Neural crest cell (in vitro differentiated cells): Measurements from ENCODE around the gene FIS1. TPM values are rescaled to one million over a fixed set of nuclear protein-coding genes. Genes with fewer than 3 reads are reported as not detected.

Experiments
- DNase-seq: peaks from one replicate; pipeline ENCODE4 v3.0.0; 2021; ENCODE audit warnings: low read depth, mixed read lengths, low spot score
- H3K27ac Mint-ChIP-seq: one replicate; pipeline ENCODE4 v1.8.0; 2021; ENCODE audit warnings: mild to moderate bottlenecking, mixed read lengths; ENCODE audit not compliant: unreplicated experiment
- H3K27me3 Mint-ChIP-seq: 2 replicates; pipeline ENCODE4 v1.8.0; 2021; ENCODE audit warnings: low read depth, mild to moderate bottlenecking, mixed read lengths
- H3K36me3 Mint-ChIP-seq: 2 replicates; pipeline ENCODE4 v1.8.0; 2021; ENCODE audit warnings: low read depth, mild to moderate bottlenecking, mixed read lengths
- H3K4me1 Mint-ChIP-seq: 2 replicates; pipeline ENCODE4 v1.8.0; 2021; ENCODE audit warnings: mixed read lengths
- H3K4me3 Mint-ChIP-seq: one replicate; pipeline ENCODE4 v1.8.0; 2021; ENCODE audit warnings: mild to moderate bottlenecking, mixed read lengths
- H3K9me3 Mint-ChIP-seq: 2 replicates; pipeline ENCODE4 v1.8.0; 2021; ENCODE audit warnings: mixed read lengths
- CTCF ChIP-seq: fragments of 200-600 bp; sonication (generic); conservative IDR thresholded peaks from 2 replicates; pipeline ENCODE4 v1.5.0; 2021; ENCODE audit warnings: antibody characterized with exemption, mild to moderate bottlenecking
- total RNA-seq: library from RNA; stranded (reverse); gene quantifications from 2 replicates; pipeline ENCODE4 v1.2.1, GENCODE V29; 2021

The FIS1 gene
- total RNA-seq, 1 donor from 2014 or later, result 104 TPM

- Mint-ChIP-seq H3K9me3 (no peaks in the 10 kb centered on the region), H3K27ac (peak overlapping the region; percentile 35), H3K4me3 (no peak overlapping the region), H3K27me3 (peaks cover 13% of the 10 kb centered on the region), H3K4me1 (peaks cover 10% of the 10 kb centered on the region), H3K36me3 (peaks cover 2% of the 10 kb centered on the region)
- TF ChIP-seq CTCF, result no peak
- DNase-seq, result no peak
These were observed 13.2 kb downstream of the FIS1 start for GRCh38 chr7:101231644-101232043.

DNA sequence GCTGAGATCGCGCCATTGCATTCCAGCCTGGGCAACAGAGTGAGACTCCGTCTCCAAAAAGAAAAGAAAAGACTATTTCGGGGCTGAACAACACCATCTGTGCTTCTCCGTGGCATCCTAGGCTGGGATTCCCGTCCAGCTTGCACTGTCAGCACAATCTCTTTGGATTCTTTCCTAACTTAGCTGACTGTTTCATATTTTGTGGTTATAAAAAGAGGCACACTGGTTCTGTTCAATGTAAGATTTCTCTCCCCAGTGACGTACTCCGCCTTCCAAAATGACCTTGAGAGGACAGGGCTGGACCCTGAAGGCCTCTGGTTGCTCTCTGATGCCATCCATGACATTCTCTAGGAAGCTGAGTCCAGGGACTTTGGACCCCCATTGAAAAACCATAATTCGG is 18.2 kb downstream of the FIS1 start:
- H3K4me3 Mint-ChIP-seq, result peak overlapping the region; percentile 41
- no peak for DNase-seq
- no peak for TF ChIP-seq CTCF
- H3K36me3 Mint-ChIP-seq, result peaks cover 2% of the 10 kb centered on the region
- H3K27ac Mint-ChIP-seq, result no peak overlapping the region
- H3K27me3 Mint-ChIP-seq, result peaks cover 5% of the 10 kb centered on the region
- H3K4me1 Mint-ChIP-seq, result peaks cover 6% of the 10 kb centered on the region
- no peaks in the 10 kb centered on the region for H3K9me3 Mint-ChIP-seq

DNA sequence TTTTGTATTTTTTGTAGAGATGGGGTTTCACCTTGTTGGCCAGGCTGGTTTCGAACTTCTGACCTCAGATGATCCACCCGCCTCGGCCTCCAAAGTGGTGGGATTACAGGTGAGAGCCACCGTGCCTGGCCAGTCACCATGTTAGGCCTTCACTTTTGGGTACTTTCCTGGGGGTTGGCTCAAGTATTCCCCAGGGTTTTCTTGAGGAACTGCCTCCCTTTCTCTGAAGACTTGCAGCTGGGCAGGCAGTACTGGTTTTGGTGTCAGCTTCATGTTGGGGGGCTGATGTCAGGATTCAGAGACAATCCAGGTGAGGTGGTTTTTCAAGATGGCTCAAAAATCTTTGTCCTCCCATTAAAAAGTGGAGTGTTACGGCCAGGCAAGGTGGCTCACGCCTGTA is 19.2 kb downstream of the FIS1 start:
- no peaks in the 10 kb centered on the region for H3K9me3 Mint-ChIP-seq
- peaks cover 2% of the 10 kb centered on the region for H3K36me3 Mint-ChIP-seq
- peaks cover 1% of the 10 kb centered on the region for H3K4me1 Mint-ChIP-seq
- H3K27ac Mint-ChIP-seq, result no peak overlapping the region
- no peak for TF ChIP-seq CTCF
- no peak for DNase-seq
- H3K27me3 Mint-ChIP-seq, result peaks cover 2% of the 10 kb centered on the region
- no peak overlapping the region for H3K4me3 Mint-ChIP-seq

DNA sequence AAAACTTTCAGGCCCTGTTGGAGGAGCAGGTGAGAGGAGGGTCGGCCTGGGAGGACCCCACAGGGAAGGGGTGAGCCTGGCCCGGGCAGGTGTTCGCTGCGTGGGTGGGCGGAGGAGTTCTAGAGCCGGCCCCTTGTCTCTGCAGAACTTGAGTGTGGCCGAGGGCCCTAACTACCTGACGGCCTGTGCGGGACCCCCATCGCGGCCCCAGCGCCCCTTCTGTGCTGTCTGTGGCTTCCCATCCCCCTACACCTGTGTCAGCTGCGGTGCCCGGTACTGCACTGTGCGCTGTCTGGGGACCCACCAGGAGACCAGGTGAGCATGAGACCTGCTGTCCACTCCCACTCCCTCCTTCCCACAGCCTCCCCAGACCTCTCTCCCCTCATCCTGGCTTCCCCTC is 21.4 kb downstream of the FIS1 start:
- DNase-seq, result no peak
- no peaks in the 10 kb centered on the region for H3K27me3 Mint-ChIP-seq
- no peaks in the 10 kb centered on the region for H3K9me3 Mint-ChIP-seq
- TF ChIP-seq CTCF, result no peak
- H3K36me3 Mint-ChIP-seq, result peaks cover 2% of the 10 kb centered on the region
- peak overlapping the region; percentile 43 for H3K27ac Mint-ChIP-seq
- no peak overlapping the region for H3K4me3 Mint-ChIP-seq
- peaks cover 5% of the 10 kb centered on the region for H3K4me1 Mint-ChIP-seq

DNA sequence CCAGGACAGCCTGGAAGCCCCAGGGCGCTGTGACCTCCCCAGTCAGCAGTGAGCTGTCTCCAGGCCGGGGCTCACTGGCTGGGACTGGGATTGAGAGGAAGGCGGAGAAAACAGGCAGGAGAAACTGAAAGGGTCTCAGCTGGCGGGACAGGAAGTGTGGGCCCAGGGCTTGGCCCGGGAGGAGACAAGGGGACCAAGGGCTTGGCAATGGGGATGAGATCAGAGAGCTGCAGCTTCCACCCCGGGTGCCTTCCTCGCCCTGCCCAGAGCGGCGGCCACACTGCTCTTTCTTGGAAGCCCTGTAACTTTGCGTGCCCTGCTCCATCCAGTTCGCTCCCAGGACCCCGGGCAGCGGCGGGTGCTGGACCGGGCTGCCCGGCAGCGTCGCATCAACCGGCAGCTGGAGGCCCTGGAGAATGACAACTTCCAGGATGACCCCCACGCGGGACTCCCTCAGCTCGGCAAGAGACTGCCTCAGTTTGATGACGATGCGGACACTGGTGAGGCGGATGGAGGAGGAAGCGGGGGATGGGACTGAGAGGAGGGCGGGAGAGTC is 22.5 kb downstream of the FIS1 start:
- Mint-ChIP-seq H3K4me1 (peaks cover 13% of the 10 kb centered on the region), H3K27me3 (no peaks in the 10 kb centered on the region), H3K4me3 (no peak overlapping the region), H3K36me3 (peaks cover 2% of the 10 kb centered on the region), H3K27ac (no peak overlapping the region), H3K9me3 (no peaks in the 10 kb centered on the region)
- no peak for DNase-seq
- no peak for TF ChIP-seq CTCF
